ENCODE data around the gene MRPL37.

The MRPL37 gene

DNA sequence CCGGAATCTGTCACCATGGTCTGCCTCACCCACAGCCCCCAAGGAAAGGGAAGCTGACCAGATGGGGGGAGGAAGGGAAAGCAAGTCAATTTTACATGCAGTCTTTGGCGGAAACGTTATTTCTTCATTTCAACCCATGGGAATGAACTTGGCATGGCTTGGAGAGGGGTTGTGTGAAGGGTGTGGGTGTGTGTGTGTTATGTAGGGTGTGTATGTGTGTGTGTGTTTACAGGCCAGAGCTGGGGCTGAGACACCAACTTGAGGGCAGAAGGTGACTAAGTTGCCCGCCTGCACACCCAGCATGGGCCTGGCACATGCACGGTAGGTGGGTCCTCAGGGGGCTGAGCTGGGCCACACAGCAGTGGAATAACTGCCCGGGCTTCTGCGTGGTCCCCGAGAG, 65.2 kb downstream of the MRPL37 start:
- DNase-seq (ENCODE audit: low spot score), result no peak

DNA sequence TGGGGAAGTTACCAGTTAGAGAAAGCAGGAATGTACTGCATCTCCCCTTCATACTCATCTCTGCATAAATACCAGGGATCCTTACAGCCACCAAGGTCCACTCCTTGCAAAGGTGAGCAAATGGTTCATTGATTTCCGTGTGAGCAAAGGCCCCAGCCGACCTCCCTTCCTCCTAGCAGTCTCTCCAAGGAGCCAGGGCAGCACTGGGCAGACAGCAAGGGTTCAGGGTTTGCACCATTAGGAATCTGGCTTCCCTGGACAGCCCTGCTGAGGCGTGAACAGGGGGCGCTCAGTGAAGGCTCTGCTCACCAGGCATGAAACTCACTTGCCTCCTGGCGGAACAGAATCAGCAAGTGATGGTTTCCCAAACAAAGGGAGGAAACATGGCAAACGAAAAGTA, 65.7 kb downstream of the MRPL37 start:
- no peak for DNase-seq (ENCODE audit: low spot score)

DNA sequence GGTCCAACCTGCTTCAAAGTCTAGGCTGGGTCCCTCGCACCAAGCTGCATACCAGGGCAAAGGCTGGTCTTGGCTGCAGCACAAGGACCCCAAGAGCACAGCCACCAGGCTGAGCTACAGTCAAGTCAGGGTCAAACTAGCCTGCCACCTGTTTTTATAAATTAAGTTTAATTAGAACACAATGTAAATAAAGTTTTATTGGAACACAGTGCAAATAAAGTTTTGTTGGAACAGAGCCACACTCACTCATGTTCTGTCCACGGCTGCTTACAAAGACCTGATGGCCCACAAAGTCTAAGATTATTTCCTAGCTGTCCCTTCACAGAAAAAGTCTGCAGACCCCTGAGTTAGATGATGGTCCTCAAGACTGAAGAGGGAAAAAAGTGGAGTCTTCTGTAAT, 66.2 kb downstream of the MRPL37 start:
- no peak for DNase-seq (ENCODE audit: low spot score)

DNA sequence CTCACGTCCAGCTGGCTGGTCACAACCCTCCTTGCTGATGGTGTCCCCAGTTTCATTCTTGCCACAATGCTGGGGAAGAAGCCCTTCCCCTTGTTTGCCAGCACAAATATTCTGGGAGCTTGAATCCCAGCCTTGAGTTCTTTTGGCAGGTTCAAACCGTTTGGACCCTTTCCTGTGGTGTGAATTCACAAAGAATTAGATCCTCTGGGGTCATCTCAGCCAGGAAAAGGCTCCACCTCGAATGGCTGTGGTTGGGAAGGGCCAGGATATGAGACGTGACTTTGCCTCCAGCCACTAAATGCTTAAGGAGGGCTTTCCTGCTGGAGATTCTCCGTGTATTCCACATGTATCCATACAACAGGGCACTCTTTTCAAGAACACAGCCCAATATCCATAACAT, 66.9 kb downstream of the MRPL37 start:
- no peak for DNase-seq (ENCODE audit: low spot score)

Data from SK-N-DZ (cell line).